Measurements from ENCODE around the gene TOM1L2.
"Not testable (repeated sequence)": the region's sequence is repeated elsewhere in the genome, so short reads cannot be mapped to it uniquely, and the experiment has no call there.

The TOM1L2 gene

GRCh38 chr17:17917394-17917793 is 54.8 kb downstream of the TOM1L2 start:
- no peak for DNase-seq (ENCODE audit: low read depth)
- TF ChIP-seq CTCF (conservative IDR thresholded peaks at IDR 0.05; ENCODE audit: low read depth, low read length): no peak
- no peak overlapping the region for H3K4me3 ChIP-seq (ENCODE audit: low read depth, low read length)

- TF ChIP-seq CTCF (conservative IDR thresholded peaks at IDR 0.05; ENCODE audit: low read depth, low read length): no peak
- no peak overlapping the region for H3K4me3 ChIP-seq (ENCODE audit: low read depth, low read length)
- DNase-seq (ENCODE audit: low read depth): no peak
These were observed 57.0 kb downstream of the TOM1L2 start for GRCh38 chr17:17915183-17915582.

GRCh38 chr17:17913695-17914332 is 58.4 kb downstream of the TOM1L2 start:
- DNase-seq (ENCODE audit: low read depth): peak; percentile 91
- TF ChIP-seq CTCF (conservative IDR thresholded peaks at IDR 0.05; ENCODE audit: low read depth, low read length): no peak
- no peak overlapping the region for H3K4me3 ChIP-seq (ENCODE audit: low read depth, low read length)

GRCh38 chr17:17912336-17912735 is 59.9 kb downstream of the TOM1L2 start:
- not testable (repeated sequence) for H3K4me3 ChIP-seq (ENCODE audit: low read depth, low read length); DNase-seq (ENCODE audit: low read depth)

- no peak for TF ChIP-seq CTCF (conservative IDR thresholded peaks at IDR 0.05; ENCODE audit: low read depth, low read length)
- DNase-seq (ENCODE audit: low read depth): no peak
- no peak overlapping the region for H3K4me3 ChIP-seq (ENCODE audit: low read depth, low read length)
These were observed 61.1 kb downstream of the TOM1L2 start for GRCh38 chr17:17911001-17911613.

GRCh38 chr17:17910060-17910459 is 62.1 kb downstream of the TOM1L2 start:
- no peak for DNase-seq (ENCODE audit: low read depth)
- H3K4me3 ChIP-seq (ENCODE audit: low read depth, low read length): no peak overlapping the region
- no peak for TF ChIP-seq CTCF (conservative IDR thresholded peaks at IDR 0.05; ENCODE audit: low read depth, low read length)

- TF ChIP-seq CTCF (conservative IDR thresholded peaks at IDR 0.05; ENCODE audit: low read depth, low read length): no peak
- DNase-seq (ENCODE audit: low read depth): no peak
- no peak overlapping the region for H3K4me3 ChIP-seq (ENCODE audit: low read depth, low read length)
These were observed 63.1 kb downstream of the TOM1L2 start for GRCh38 chr17:17909078-17909477.

All from choroid plexus epithelial cell (primary cell).